Stimulated activated memory B cell treated with anti-CD40 and anti-IgM and Interleukin-4, amounts not matched to agents 10 μg/mL and 1 μg/mL and 100 μg/mL, for 72 hours (primary cell): ENCODE data around the gene TACC2.

ENCODE experiments used
- ATAC-seq: fragments of 150-1000 bp; cut with Tn5 transposase; 2 replicates; pipeline ENCODE4 v1.10.0; 2021
- H3K27ac Mint-ChIP-seq: one replicate; pipeline ENCODE4 v1.8.0; 2022; ENCODE audit warnings: mild to moderate bottlenecking, mixed read lengths
- H3K27me3 Mint-ChIP-seq: one replicate; pipeline ENCODE4 v1.8.0; 2022; ENCODE audit warnings: mixed read lengths
- H3K36me3 Mint-ChIP-seq: one replicate; pipeline ENCODE4 v1.8.0; 2022; ENCODE audit warnings: mixed read lengths
- H3K4me1 Mint-ChIP-seq: one replicate; pipeline ENCODE4 v1.8.0; 2022; ENCODE audit warnings: mixed read lengths
- H3K4me3 Mint-ChIP-seq: one replicate; pipeline ENCODE4 v1.8.0; 2022; ENCODE audit warnings: mild to moderate bottlenecking, moderate library complexity, mixed read lengths
- H3K9me3 Mint-ChIP-seq: one replicate; pipeline ENCODE4 v1.8.0; 2022; ENCODE audit warnings: mixed read lengths

TACC2 gene

GRCh38 chr10:122255509-122256301 lies 266.7 kb downstream of the TACC2 start:
- no peak for ATAC-seq
- no peak overlapping the region for H3K4me3 Mint-ChIP-seq
- no peaks in the 10 kb centered on the region for H3K9me3 Mint-ChIP-seq
- no peaks in the 10 kb centered on the region for H3K4me1 Mint-ChIP-seq
- H3K36me3 Mint-ChIP-seq, result no peaks in the 10 kb centered on the region
- H3K27ac Mint-ChIP-seq, result no peak overlapping the region
- H3K27me3 Mint-ChIP-seq, result peaks cover 16% of the 10 kb centered on the region

GRCh38 chr10:122257041-122257440 lies 268.1 kb downstream of the TACC2 start:
- H3K27me3 Mint-ChIP-seq, result peaks cover 16% of the 10 kb centered on the region
- no peak overlapping the region for H3K27ac Mint-ChIP-seq
- H3K4me3 Mint-ChIP-seq, result no peak overlapping the region
- peaks cover 3% of the 10 kb centered on the region for H3K9me3 Mint-ChIP-seq
- H3K36me3 Mint-ChIP-seq, result no peaks in the 10 kb centered on the region
- ATAC-seq, result no peak
- H3K4me1 Mint-ChIP-seq, result no peaks in the 10 kb centered on the region

- ATAC-seq, result peak; percentile 51
- peaks cover 5% of the 10 kb centered on the region for H3K36me3 Mint-ChIP-seq
- H3K4me1 Mint-ChIP-seq, result no peaks in the 10 kb centered on the region
- H3K4me3 Mint-ChIP-seq, result no peak overlapping the region
- peaks cover 22% of the 10 kb centered on the region for H3K27me3 Mint-ChIP-seq
- peaks cover 8% of the 10 kb centered on the region for H3K9me3 Mint-ChIP-seq
- H3K27ac Mint-ChIP-seq, result no peak overlapping the region
Observed at GRCh38 chr10:122258136-122259074, 269.4 kb downstream of the TACC2 start.

GRCh38 chr10:122259075-122259466 lies 270.1 kb downstream of the TACC2 start:
- Mint-ChIP-seq H3K27ac (no peak overlapping the region), H3K4me3 (no peak overlapping the region), H3K27me3 (peaks cover 29% of the 10 kb centered on the region), H3K4me1 (no peaks in the 10 kb centered on the region), H3K36me3 (peaks cover 6% of the 10 kb centered on the region), H3K9me3 (peaks cover 10% of the 10 kb centered on the region)
- ATAC-seq, result no peak

- H3K9me3 Mint-ChIP-seq, result peaks cover 10% of the 10 kb centered on the region
- no peak overlapping the region for H3K27ac Mint-ChIP-seq
- ATAC-seq, result no peak
- peaks cover 6% of the 10 kb centered on the region for H3K36me3 Mint-ChIP-seq
- H3K4me3 Mint-ChIP-seq, result no peak overlapping the region
- peaks cover 35% of the 10 kb centered on the region for H3K27me3 Mint-ChIP-seq
- no peaks in the 10 kb centered on the region for H3K4me1 Mint-ChIP-seq
Observed at GRCh38 chr10:122261584-122261983, 272.6 kb downstream of the TACC2 start.

GRCh38 chr10:122263971-122264370 lies 275.0 kb downstream of the TACC2 start:
- Mint-ChIP-seq H3K4me1 (no peaks in the 10 kb centered on the region), H3K27ac (no peak overlapping the region), H3K9me3 (peaks cover 10% of the 10 kb centered on the region), H3K4me3 (no peak overlapping the region), H3K27me3 (peaks cover 49% of the 10 kb centered on the region), H3K36me3 (peaks cover 6% of the 10 kb centered on the region)
- ATAC-seq, result no peak

GRCh38 chr10:122264436-122264835 lies 275.5 kb downstream of the TACC2 start:
- Mint-ChIP-seq H3K4me1 (no peaks in the 10 kb centered on the region), H3K9me3 (peaks cover 10% of the 10 kb centered on the region), H3K27me3 (peaks cover 45% of the 10 kb centered on the region), H3K36me3 (peaks cover 6% of the 10 kb centered on the region), H3K4me3 (no peak overlapping the region), H3K27ac (no peak overlapping the region)
- ATAC-seq, result no peak

GRCh38 chr10:122264931-122265330 lies 276.0 kb downstream of the TACC2 start:
- Mint-ChIP-seq H3K4me3 (no peak overlapping the region), H3K4me1 (no peaks in the 10 kb centered on the region), H3K27ac (no peak overlapping the region), H3K9me3 (peaks cover 10% of the 10 kb centered on the region), H3K27me3 (peaks cover 40% of the 10 kb centered on the region), H3K36me3 (peaks cover 6% of the 10 kb centered on the region)
- ATAC-seq, result no peak

- Mint-ChIP-seq H3K9me3 (peaks cover 10% of the 10 kb centered on the region), H3K4me1 (no peaks in the 10 kb centered on the region), H3K27me3 (peaks cover 36% of the 10 kb centered on the region), H3K4me3 (no peak overlapping the region), H3K27ac (no peak overlapping the region), H3K36me3 (peaks cover 6% of the 10 kb centered on the region)
- ATAC-seq, result no peak
Observed at GRCh38 chr10:122265896-122266295, 276.9 kb downstream of the TACC2 start.

- peak; percentile 57 for ATAC-seq
- no peak overlapping the region for H3K27ac Mint-ChIP-seq
- no peaks in the 10 kb centered on the region for H3K4me1 Mint-ChIP-seq
- peaks cover 5% of the 10 kb centered on the region for H3K9me3 Mint-ChIP-seq
- peaks cover 5% of the 10 kb centered on the region for H3K36me3 Mint-ChIP-seq
- H3K27me3 Mint-ChIP-seq, result peaks cover 34% of the 10 kb centered on the region
- no peak overlapping the region for H3K4me3 Mint-ChIP-seq
Observed at GRCh38 chr10:122267849-122268737, 279.1 kb downstream of the TACC2 start.

GRCh38 chr10:122269059-122269687 lies 280.2 kb downstream of the TACC2 start:
- no peaks in the 10 kb centered on the region for H3K9me3 Mint-ChIP-seq
- ATAC-seq, result no peak
- H3K4me1 Mint-ChIP-seq, result no peaks in the 10 kb centered on the region
- no peak overlapping the region for H3K27ac Mint-ChIP-seq
- no peaks in the 10 kb centered on the region for H3K36me3 Mint-ChIP-seq
- H3K27me3 Mint-ChIP-seq, result peaks cover 23% of the 10 kb centered on the region
- H3K4me3 Mint-ChIP-seq, result no peak overlapping the region

GRCh38 chr10:122271076-122271475 lies 282.1 kb downstream of the TACC2 start, which contains the start of gene BTBD16:
Gene BTBD16 (plus strand): TSS chr10:122271296. CDS start chr10:122275082, 3,786 bp downstream.
- H3K36me3 Mint-ChIP-seq, result no peaks in the 10 kb centered on the region
- no peak within 1 kb of the TSS for H3K27ac Mint-ChIP-seq
- ATAC-seq, result no peak
- peaks cover 18% of the 10 kb centered on the region for H3K27me3 Mint-ChIP-seq
- H3K4me3 Mint-ChIP-seq, result no peak within 1 kb of the TSS
- no peaks in the 10 kb centered on the region for H3K4me1 Mint-ChIP-seq
- H3K9me3 Mint-ChIP-seq, result no peaks in the 10 kb centered on the region

- Mint-ChIP-seq H3K27me3 (no peaks in the 10 kb centered on the region), H3K27ac (no peak overlapping the region), H3K4me1 (no peaks in the 10 kb centered on the region), H3K4me3 (no peak overlapping the region), H3K9me3 (no peaks in the 10 kb centered on the region), H3K36me3 (no peaks in the 10 kb centered on the region)
- no peak for ATAC-seq
Observed at GRCh38 chr10:122273966-122274545, 285.1 kb downstream of the TACC2 start.

GRCh38 chr10:122276611-122277208 lies 287.7 kb downstream of the TACC2 start:
- no peak for ATAC-seq
- Mint-ChIP-seq H3K9me3 (no peaks in the 10 kb centered on the region), H3K27ac (no peak overlapping the region), H3K27me3 (peaks cover 3% of the 10 kb centered on the region), H3K4me3 (no peak overlapping the region), H3K36me3 (no peaks in the 10 kb centered on the region), H3K4me1 (peaks cover 4% of the 10 kb centered on the region)
